ENCODE data around the gene PRKAR2B.

DNA sequence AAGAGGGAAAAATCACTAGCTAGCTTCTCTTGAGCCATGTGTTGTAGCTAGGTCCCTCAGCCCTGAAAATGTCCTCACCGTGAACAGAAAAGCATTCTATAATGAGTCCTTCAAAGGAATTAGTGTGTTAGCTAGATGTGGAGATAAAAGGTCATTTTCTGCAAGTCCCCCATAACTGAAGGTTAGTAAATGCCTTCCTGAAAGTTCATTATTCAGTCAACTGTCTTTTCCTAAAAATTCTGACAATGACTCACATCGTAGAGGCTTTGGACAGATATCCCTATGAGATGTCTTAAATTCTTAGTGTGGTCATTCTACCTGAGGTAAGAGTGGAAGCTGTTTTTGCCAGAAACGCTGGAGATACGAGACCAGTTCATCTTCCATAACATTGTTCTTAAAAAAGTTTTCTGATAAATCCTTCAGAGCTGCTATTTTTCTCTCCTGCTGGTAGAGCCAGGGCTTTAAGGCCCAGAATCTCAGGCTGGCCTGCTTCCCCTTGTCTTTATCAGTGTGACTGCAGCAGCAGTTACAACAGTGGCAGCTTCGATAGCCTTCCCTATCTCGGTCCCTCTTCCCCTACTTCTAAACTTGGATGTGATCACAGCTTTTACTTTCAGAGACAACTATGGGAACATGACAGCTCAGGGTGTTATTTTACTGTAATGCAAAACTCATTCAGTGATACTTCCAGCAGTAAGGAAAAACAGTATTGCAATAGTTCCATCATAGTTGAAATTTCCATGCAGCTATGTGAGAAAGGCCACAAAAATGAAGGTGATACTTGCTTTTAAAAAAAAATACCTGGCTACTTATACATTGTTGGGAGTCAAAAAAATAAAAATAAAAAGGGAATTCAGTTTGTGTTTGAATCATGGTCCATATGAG is 37.3 kb upstream of the PRKAR2B start:
- TF ChIP-seq, protein P1, sequence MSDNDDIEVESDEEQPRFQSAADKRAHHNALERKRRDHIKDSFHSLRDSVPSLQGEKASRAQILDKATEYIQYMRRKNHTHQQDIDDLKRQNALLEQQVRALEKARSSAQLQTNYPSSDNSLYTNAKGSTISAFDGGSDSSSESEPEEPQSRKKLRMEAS (IDR thresholded peaks at IDR 0.05; ENCODE audit: low read depth), result no peak
- TF ChIP-seq TCF12 (IDR thresholded peaks at IDR 0.05) (no peak), JUND (IDR thresholded peaks at IDR 0.05) (no peak)
- TF ChIP-seq, protein P2, sequence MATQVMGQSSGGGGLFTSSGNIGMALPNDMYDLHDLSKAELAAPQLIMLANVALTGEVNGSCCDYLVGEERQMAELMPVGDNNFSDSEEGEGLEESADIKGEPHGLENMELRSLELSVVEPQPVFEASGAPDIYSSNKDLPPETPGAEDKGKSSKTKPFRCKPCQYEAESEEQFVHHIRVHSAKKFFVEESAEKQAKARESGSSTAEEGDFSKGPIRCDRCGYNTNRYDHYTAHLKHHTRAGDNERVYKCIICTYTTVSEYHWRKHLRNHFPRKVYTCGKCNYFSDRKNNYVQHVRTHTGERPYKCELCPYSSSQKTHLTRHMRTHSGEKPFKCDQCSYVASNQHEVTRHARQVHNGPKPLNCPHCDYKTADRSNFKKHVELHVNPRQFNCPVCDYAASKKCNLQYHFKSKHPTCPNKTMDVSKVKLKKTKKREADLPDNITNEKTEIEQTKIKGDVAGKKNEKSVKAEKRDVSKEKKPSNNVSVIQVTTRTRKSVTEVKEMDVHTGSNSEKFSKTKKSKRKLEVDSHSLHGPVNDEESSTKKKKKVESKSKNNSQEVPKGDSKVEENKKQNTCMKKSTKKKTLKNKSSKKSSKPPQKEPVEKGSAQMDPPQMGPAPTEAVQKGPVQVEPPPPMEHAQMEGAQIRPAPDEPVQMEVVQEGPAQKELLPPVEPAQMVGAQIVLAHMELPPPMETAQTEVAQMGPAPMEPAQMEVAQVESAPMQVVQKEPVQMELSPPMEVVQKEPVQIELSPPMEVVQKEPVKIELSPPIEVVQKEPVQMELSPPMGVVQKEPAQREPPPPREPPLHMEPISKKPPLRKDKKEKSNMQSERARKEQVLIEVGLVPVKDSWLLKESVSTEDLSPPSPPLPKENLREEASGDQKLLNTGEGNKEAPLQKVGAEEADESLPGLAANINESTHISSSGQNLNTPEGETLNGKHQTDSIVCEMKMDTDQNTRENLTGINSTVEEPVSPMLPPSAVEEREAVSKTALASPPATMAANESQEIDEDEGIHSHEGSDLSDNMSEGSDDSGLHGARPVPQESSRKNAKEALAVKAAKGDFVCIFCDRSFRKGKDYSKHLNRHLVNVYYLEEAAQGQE (IDR thresholded peaks at IDR 0.05; ENCODE audit: low read depth, low read length), result no peak
- TF ChIP-seq, protein P3, sequence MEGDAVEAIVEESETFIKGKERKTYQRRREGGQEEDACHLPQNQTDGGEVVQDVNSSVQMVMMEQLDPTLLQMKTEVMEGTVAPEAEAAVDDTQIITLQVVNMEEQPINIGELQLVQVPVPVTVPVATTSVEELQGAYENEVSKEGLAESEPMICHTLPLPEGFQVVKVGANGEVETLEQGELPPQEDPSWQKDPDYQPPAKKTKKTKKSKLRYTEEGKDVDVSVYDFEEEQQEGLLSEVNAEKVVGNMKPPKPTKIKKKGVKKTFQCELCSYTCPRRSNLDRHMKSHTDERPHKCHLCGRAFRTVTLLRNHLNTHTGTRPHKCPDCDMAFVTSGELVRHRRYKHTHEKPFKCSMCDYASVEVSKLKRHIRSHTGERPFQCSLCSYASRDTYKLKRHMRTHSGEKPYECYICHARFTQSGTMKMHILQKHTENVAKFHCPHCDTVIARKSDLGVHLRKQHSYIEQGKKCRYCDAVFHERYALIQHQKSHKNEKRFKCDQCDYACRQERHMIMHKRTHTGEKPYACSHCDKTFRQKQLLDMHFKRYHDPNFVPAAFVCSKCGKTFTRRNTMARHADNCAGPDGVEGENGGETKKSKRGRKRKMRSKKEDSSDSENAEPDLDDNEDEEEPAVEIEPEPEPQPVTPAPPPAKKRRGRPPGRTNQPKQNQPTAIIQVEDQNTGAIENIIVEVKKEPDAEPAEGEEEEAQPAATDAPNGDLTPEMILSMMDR (IDR thresholded peaks at IDR 0.05), result no peak

All from SK-N-SH (cell line).